ENCODE results near the gene TMEM132C. TPM values are rescaled to one million over a fixed set of nuclear protein-coding genes. Genes with fewer than 3 reads are reported as not detected.

Gene TMEM132C
- total RNA-seq, 4 donors from 2014 or later: 2.4 to 5.5 (median 3.3) TPM

DNA sequence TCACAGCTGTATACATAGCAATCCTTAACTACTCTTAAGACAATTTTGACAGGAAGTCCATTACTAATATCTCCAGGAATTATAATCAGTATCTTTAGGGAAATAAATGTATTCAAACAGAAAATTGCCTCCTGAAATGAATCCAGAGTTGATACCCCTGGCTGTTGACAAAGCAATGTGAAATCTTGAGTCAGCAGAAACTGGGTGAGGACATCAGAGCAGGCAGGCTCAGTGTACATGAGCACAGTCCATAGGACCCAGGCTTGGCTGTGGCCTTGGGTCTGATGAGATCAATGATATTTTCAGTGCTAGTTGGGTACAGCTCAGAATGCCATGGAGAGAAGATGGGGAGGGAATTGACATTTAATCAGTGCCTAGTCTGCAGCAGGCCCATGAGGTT lies 405.5 kb downstream of the TMEM132C start:
- H3K4me3 ChIP-seq: no peak overlapping the region
- no peaks in the 10 kb centered on the region for H3K4me1 ChIP-seq
- no peaks in the 10 kb centered on the region for H3K9me3 ChIP-seq
- no peak overlapping the region for H3K27ac ChIP-seq
- ATAC-seq: no peak
- H3K36me3 ChIP-seq: no peaks in the 10 kb centered on the region
- no peak for TF ChIP-seq POLR2A (IDR thresholded peaks at IDR 0.05)
- no peaks in the 10 kb centered on the region for H3K27me3 ChIP-seq

DNA sequence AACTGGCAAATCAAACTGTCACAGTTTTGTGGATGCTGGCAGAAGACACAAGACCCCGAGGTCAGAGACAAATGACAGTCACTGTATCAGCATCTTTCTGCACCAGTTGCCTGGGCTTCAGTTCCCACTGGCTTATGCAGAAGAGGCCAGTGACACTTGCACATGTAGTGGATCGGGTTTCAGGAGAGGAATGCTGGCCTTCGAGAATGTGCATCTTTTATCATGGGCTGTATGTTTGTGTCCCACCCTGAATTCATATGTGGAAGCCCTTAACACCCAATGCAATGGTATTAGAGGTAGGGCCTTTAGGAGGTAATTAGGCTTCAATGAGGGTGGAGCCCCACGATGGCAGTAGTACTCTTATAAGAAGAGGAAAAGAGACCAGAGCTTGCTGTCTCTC lies 405.9 kb downstream of the TMEM132C start:
- no peak overlapping the region for H3K4me3 ChIP-seq
- H3K36me3 ChIP-seq: no peaks in the 10 kb centered on the region
- no peaks in the 10 kb centered on the region for H3K4me1 ChIP-seq
- H3K27me3 ChIP-seq: no peaks in the 10 kb centered on the region
- WGBS, 2 donors (ENCODE audit: low coverage in 1 of 2): 44 to 70% methylated on average over 2 of the region's 4 CpGs
- no peak overlapping the region for H3K27ac ChIP-seq
- no peak for TF ChIP-seq POLR2A (IDR thresholded peaks at IDR 0.05)
- TF ChIP-seq EP300 (IDR thresholded peaks at IDR 0.05): no peak
- TF ChIP-seq, protein P1, sequence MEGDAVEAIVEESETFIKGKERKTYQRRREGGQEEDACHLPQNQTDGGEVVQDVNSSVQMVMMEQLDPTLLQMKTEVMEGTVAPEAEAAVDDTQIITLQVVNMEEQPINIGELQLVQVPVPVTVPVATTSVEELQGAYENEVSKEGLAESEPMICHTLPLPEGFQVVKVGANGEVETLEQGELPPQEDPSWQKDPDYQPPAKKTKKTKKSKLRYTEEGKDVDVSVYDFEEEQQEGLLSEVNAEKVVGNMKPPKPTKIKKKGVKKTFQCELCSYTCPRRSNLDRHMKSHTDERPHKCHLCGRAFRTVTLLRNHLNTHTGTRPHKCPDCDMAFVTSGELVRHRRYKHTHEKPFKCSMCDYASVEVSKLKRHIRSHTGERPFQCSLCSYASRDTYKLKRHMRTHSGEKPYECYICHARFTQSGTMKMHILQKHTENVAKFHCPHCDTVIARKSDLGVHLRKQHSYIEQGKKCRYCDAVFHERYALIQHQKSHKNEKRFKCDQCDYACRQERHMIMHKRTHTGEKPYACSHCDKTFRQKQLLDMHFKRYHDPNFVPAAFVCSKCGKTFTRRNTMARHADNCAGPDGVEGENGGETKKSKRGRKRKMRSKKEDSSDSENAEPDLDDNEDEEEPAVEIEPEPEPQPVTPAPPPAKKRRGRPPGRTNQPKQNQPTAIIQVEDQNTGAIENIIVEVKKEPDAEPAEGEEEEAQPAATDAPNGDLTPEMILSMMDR (IDR thresholded peaks at IDR 0.05): no peak
- no peak for TF ChIP-seq POLR2AphosphoS5 (IDR thresholded peaks at IDR 0.05)
- ATAC-seq: no peak
- no peaks in the 10 kb centered on the region for H3K9me3 ChIP-seq

GRCh38 chr12:128675576-128675975 lies 408.6 kb downstream of the TMEM132C start:
- H3K27me3 ChIP-seq: no peaks in the 10 kb centered on the region
- H3K27ac ChIP-seq: no peak overlapping the region
- no peak overlapping the region for H3K4me3 ChIP-seq
- ATAC-seq: no peak
- TF ChIP-seq POLR2A (IDR thresholded peaks at IDR 0.05): no peak
- H3K9me3 ChIP-seq: peaks cover 0 to 4% (median 0%) of the 10 kb centered on the region in 3 donors
- no peaks in the 10 kb centered on the region for H3K36me3 ChIP-seq
- no peaks in the 10 kb centered on the region for H3K4me1 ChIP-seq

GRCh38 chr12:128680555-128680954 lies 413.6 kb downstream of the TMEM132C start:
- Histone ChIP-seq H3K27me3 (no peaks in the 10 kb centered on the region), H3K27ac (no peak overlapping the region), H3K36me3 (no peaks in the 10 kb centered on the region), H3K9me3 (peaks cover 0 to 4% (median 0%) of the 10 kb centered on the region in 3 donors), H3K4me3 (no peak overlapping the region), H3K4me1 (peaks cover 0 to 6% (median 0%) of the 10 kb centered on the region in 3 donors)
- TF ChIP-seq POLR2AphosphoS5 (IDR thresholded peaks at IDR 0.05): no peak
- TF ChIP-seq, protein P1 (IDR thresholded peaks at IDR 0.05): no peak
- no peak for TF ChIP-seq EP300 (IDR thresholded peaks at IDR 0.05)
- no peak for TF ChIP-seq POLR2A (IDR thresholded peaks at IDR 0.05)
- no peak for ATAC-seq
- 29 to 48% methylated on average over 2 of the region's 2 CpGs for WGBS, 2 donors (ENCODE audit: low coverage in 1 of 2)

DNA sequence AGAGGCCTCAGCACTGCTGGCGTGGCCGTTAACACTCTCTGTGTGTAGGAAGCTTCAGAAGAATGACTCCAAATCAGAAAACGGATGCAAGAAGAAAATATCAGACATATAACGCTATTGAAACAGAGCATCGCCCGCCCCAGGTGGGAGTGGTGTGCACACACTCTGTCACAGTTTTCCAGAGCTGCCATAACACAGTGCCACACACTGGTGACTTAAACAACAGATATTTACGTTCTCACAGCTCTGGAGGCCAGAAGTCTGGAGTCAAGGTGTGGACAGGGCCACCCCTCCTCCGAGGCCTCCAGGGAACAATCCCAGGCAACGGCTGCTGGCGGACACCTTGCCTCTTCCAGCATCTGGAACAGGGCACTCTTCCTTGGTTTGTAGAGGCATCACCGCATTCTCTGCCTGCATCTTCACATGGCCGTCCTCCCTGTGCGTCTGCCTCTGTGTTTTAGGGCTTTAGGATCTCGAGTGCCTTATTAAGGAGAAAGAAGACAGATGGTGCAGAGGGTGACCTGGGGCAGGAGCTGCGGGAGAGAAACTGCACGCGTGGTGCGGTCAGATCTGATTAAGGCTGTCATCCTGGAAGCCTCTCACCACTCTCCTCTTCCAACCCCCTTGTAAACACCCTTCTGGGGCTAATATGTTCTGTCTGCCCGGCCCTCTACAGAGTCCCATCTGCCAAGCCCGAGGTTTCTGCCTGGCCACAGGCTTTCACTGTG lies 415.7 kb downstream of the TMEM132C start:
- no peaks in the 10 kb centered on the region for H3K27me3 ChIP-seq
- no peak overlapping the region for H3K4me3 ChIP-seq
- H3K36me3 ChIP-seq: no peaks in the 10 kb centered on the region
- H3K27ac ChIP-seq: no peak overlapping the region
- TF ChIP-seq EP300 (IDR thresholded peaks at IDR 0.05): no peak
- TF ChIP-seq POLR2A (IDR thresholded peaks at IDR 0.05): no peak
- TF ChIP-seq, protein P1 (IDR thresholded peaks at IDR 0.05): no peak
- no peak for TF ChIP-seq POLR2AphosphoS5 (IDR thresholded peaks at IDR 0.05)
- no peak for ATAC-seq
- 75 to 87% methylated on average over 11 to 12 of the region's 20 CpGs for WGBS, 2 donors (ENCODE audit: low coverage in 1 of 2)
- peaks cover 0 to 6% (median 0%) of the 10 kb centered on the region in 3 donors for H3K4me1 ChIP-seq
- H3K9me3 ChIP-seq: peaks cover 0 to 4% (median 0%) of the 10 kb centered on the region in 3 donors

- Histone ChIP-seq H3K36me3 (no peaks in the 10 kb centered on the region), H3K4me1 (peaks cover 0 to 6% (median 0%) of the 10 kb centered on the region in 3 donors), H3K9me3 (no peaks in the 10 kb centered on the region), H3K4me3 (no peak overlapping the region), H3K27ac (no peak overlapping the region), H3K27me3 (no peaks in the 10 kb centered on the region)
- ATAC-seq: no peak
- TF ChIP-seq EP300 (IDR thresholded peaks at IDR 0.05) (no peak), POLR2A (IDR thresholded peaks at IDR 0.05) (no peak), POLR2AphosphoS5 (IDR thresholded peaks at IDR 0.05) (no peak)
- TF ChIP-seq, protein P1 (IDR thresholded peaks at IDR 0.05): no peak
- 7 to 61% methylated on average over 2 to 5 of the region's 9 CpGs for WGBS, 2 donors (ENCODE audit: low coverage in 1 of 2)
Observed at GRCh38 chr12:128684352-128684751, 417.4 kb downstream of the TMEM132C start.
